IMR-90 (cell line): ENCODE measurements around the gene TNN. TPM values are rescaled to one million over a fixed set of nuclear protein-coding genes. Genes with fewer than 3 reads are reported as not detected.

ENCODE experiments used
- ATAC-seq: fragments of 200-7000 bp; cut with Tn5 transposase; 2 replicates; pipeline ENCODE4 v1.9.1; 2020; ENCODE audit warnings: low read depth, mild to moderate bottlenecking, moderate library complexity
- BruUV-seq: library from RNA; stranded (reverse); fragments of 400-500 nt; replicated peaks from 2 replicates; lab custom pipeline; 2021; lab: Mats Ljungman, UMichigan
- CTCF ChIA-PET: fragments of 300-600 bp; formaldehyde crosslinking; extraction: SDS; loops from one replicate; lab custom pipeline; 2021; ENCODE audit warnings: antibody characterized with exemption; lab: Yijun Ruan, JAX
- POLR2A ChIA-PET: fragments of 300-600 bp; sonication (Branson Sonifier 250); formaldehyde crosslinking; loops from one replicate; lab custom pipeline; 2022; ENCODE audit warnings: antibody characterized with exemption; ENCODE audit not compliant: unreplicated experiment; lab: Charles Lee
- DNase-seq: peaks from one replicate; pipeline ENCODE4 v3.0.0; 2013
- H2AFZ ChIP-seq: replicated peaks from 2 replicates; pipeline ENCODE3; 2013; ENCODE audit warnings: low read length, mild to moderate bottlenecking; ENCODE audit not compliant: poor library complexity
- H2AK5ac ChIP-seq: 2 replicates; pipeline ENCODE4 v1.6.1; 2013; ENCODE audit warnings: low read depth, low read length, inconsistent platforms
- H2AK9ac ChIP-seq: replicated peaks from 2 replicates; pipeline ENCODE3; 2013; ENCODE audit warnings: mild to moderate bottlenecking, low read depth, low read length, moderate library complexity; ENCODE audit not compliant: poor library complexity
- H2BK120ac ChIP-seq: 2 replicates; pipeline ENCODE4 v1.6.1; 2013; ENCODE audit warnings: low read depth, low read length, inconsistent platforms
- H2BK15ac ChIP-seq: 3 replicates; pipeline ENCODE4 v1.6.1; 2013; ENCODE audit warnings: low read depth, low read length, inconsistent platforms
- H2BK20ac ChIP-seq: 2 replicates; pipeline ENCODE4 v1.6.1; 2013; ENCODE audit warnings: low read depth, mild to moderate bottlenecking, inconsistent platforms, low read length, moderate library complexity
- H2BK5ac ChIP-seq: 2 replicates; pipeline ENCODE4 v1.6.1; 2013; ENCODE audit warnings: mild to moderate bottlenecking, low read depth, low read length, inconsistent platforms; ENCODE audit not compliant: poor library complexity, severe bottlenecking
- H3K14ac ChIP-seq: replicated peaks from 2 replicates; pipeline ENCODE4 v1.6.1; 2013; ENCODE audit warnings: low read depth, low read length, inconsistent platforms
- H3K18ac ChIP-seq: 2 replicates; pipeline ENCODE4 v1.6.1; 2013; ENCODE audit warnings: low read depth, low read length, control low read depth
- H3K23ac ChIP-seq: 2 replicates; pipeline ENCODE4 v1.6.1; 2013; ENCODE audit warnings: low read depth, low read length, inconsistent platforms
- H3K27ac ChIP-seq: 2 replicates; pipeline ENCODE4 v1.5.1; 2013; ENCODE audit warnings: mild to moderate bottlenecking, control low read depth, low read length; ENCODE audit not compliant: insufficient read depth
- H3K27me3 ChIP-seq: 2 replicates; pipeline ENCODE4 v1.6.1; 2013; ENCODE audit warnings: low read length; ENCODE audit not compliant: control insufficient read depth, insufficient read depth
- H3K36me3 ChIP-seq: 2 replicates; pipeline ENCODE4 v1.6.1; 2013; ENCODE audit warnings: low read length, mixed read lengths; ENCODE audit not compliant: control insufficient read depth, insufficient read depth
- H3K4ac ChIP-seq: 2 replicates; pipeline ENCODE4 v1.6.1; 2013; ENCODE audit warnings: low read depth, low read length, inconsistent platforms
- H3K4me1 ChIP-seq: 2 replicates; pipeline ENCODE4 v1.6.1; 2013; ENCODE audit warnings: low read length, mixed read lengths; ENCODE audit not compliant: control insufficient read depth, insufficient read depth
- H3K4me2 ChIP-seq: 2 replicates; pipeline ENCODE4 v1.6.1; 2013; ENCODE audit warnings: low read depth, mild to moderate bottlenecking, control low read depth, low read length, moderate library complexity
- H3K4me3 ChIP-seq: 2 replicates; pipeline ENCODE4 v1.5.1; 2013; ENCODE audit warnings: low read depth, mild to moderate bottlenecking, control low read depth, low read length, moderate library complexity; ENCODE audit not compliant: insufficient read depth
- H3K56ac ChIP-seq: 2 replicates; pipeline ENCODE4 v1.6.1; 2013; ENCODE audit warnings: low read length, inconsistent platforms; ENCODE audit not compliant: insufficient read depth; ENCODE audit errors: extremely low read depth
- H3K79me1 ChIP-seq, 2 experiments: 2 replicates each; pipeline ENCODE4 v1.6.1; 2013; ENCODE audit warnings: low read length in 2 of 2, inconsistent platforms in 1 of 2, low read depth in 1 of 2
- H3K9ac ChIP-seq: 2 replicates; pipeline ENCODE4 v1.6.1; 2013; ENCODE audit warnings: low read depth, low read length, control low read depth
- H3K9me1 ChIP-seq: 2 replicates; pipeline ENCODE4 v1.6.1; 2013; ENCODE audit warnings: low read length, inconsistent platforms; ENCODE audit not compliant: insufficient read depth
- H3K9me3 ChIP-seq: 2 replicates; pipeline ENCODE4 v1.6.1; 2013; ENCODE audit warnings: low read length; ENCODE audit not compliant: control insufficient read depth, insufficient read depth
- H4K20me1 ChIP-seq: 2 replicates; pipeline ENCODE4 v1.6.1; 2013; ENCODE audit warnings: low read length, inconsistent platforms; ENCODE audit not compliant: insufficient read depth
- H4K5ac ChIP-seq: 2 replicates; pipeline ENCODE4 v1.6.1; 2013; ENCODE audit warnings: mild to moderate bottlenecking, low read depth, low read length, control low read depth
- H4K8ac ChIP-seq, 2 experiments: 2 replicates each; pipeline ENCODE4 v1.6.1; 2013; ENCODE audit warnings: low read depth in 2 of 2, low read length in 2 of 2, control low read depth in 1 of 2, inconsistent platforms in 1 of 2
- H4K91ac ChIP-seq: 2 replicates; pipeline ENCODE4 v1.6.1; 2013; ENCODE audit warnings: low read depth, low read length, inconsistent platforms; ENCODE audit not compliant: insufficient read depth
- MAZ ChIP-seq: IDR thresholded peaks from 2 replicates; pipeline ENCODE4 v1.6.1; 2012; ENCODE audit warnings: low read depth, mild to moderate bottlenecking, low read length, improper control_type of control experiment, moderate library complexity, borderline replicate concordance
- NFE2L2 ChIP-seq: fragments of 150-350 bp; IDR thresholded peaks from 2 replicates; pipeline ENCODE4 v1.6.1; 2016; ENCODE audit warnings: low read depth, mild to moderate bottlenecking, low read length
- RAD21 ChIP-seq: IDR thresholded peaks from 2 replicates; pipeline ENCODE4 v1.6.1; 2012; ENCODE audit warnings: low read length, improper control_type of control experiment
- WGBS, 2 experiments: methylation state at CpG; one replicate each; pipeline versions ENCODE4 v1.1.5 to v1.1.7; 2013; ENCODE audit warnings: missing lambda C conversion rate in 2 of 2; ENCODE audit not compliant: insufficient read length in 1 of 2; ENCODE audit errors: extremely low coverage in 2 of 2; 5-methylcytosine and 5-hydroxymethylcytosine counted together
- dilution Hi-C: fragments of 300-500 bp; cut with HindIII; formaldehyde crosslinking; loops from one replicate; pipeline ENCODE4 v1.14.3; 2018; ENCODE audit warnings: low sequenced_read_pairs; ENCODE audit not compliant: unreplicated experiment
- in situ Hi-C: fragments of 300-500 bp; cut with MboI; formaldehyde crosslinking; loops from 3 replicates; pipeline ENCODE4 v1.14.3; 2019; ENCODE audit warnings: low sequenced_read_pairs, inconsistent platforms, mixed read lengths
- intact Hi-C: fragments of 100-400 bp; cut with micrococcal nuclease; formaldehyde crosslinking; loops from 2 replicates; pipeline ENCODE4 v1.10.0; 2022
- polyA plus RNA-seq, 3 experiments: library from polyadenylated mRNA; depleted of rRNA; stranded (reverse); fragments of >200 nt; gene quantifications; 2 replicates each; pipeline ENCODE4 v1.2.3, GENCODE V29; 2012; ENCODE audit warnings: low replicate concordance in 1 of 3
- total RNA-seq: library from RNA; depleted of rRNA; stranded (reverse); fragments of >200 nt; gene quantifications from 2 replicates; pipeline ENCODE4 v1.2.3, GENCODE V29; 2012

TNN gene
- total and polyA plus RNA-seq, 2 of the 4 experiments (the other 2 are of a cell fraction), result not detected

DNA sequence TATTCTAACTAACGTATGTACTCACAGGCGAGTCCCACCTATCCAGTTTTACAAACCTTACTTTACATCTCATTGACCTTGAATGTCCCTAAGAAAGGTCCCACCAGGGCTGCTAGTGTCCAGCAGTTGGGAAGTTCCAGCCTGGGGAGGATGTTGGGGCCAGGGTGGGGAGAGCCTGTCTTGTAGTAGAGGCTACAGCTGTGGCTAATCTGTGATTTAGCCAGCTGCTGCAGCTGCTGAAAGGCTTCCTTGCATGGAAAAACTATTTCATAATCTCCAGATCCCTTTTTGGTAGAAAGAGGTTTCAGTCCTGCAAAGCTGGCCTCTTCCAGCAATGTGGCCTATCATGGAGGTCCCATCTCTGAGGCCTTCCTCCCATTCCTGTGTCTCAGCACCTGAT, 23.1 kb downstream of the TNN start:
- DNase-seq (no peak), ATAC-seq (no peak)
- Histone ChIP-seq H4K8ac (no peak overlapping the region), H2BK15ac (no peak overlapping the region), H2AK5ac (no peak overlapping the region), H4K20me1 (no peaks in the 10 kb centered on the region), H2BK20ac (no peak overlapping the region), H3K27ac (no peak overlapping the region), H3K27me3 (no peaks in the 10 kb centered on the region), H4K91ac (no peak overlapping the region), H2AK9ac (no peak overlapping the region), H3K9me1 (no peaks in the 10 kb centered on the region), H3K4me2 (no peak overlapping the region), H3K4me1 (no peaks in the 10 kb centered on the region), H2BK120ac (no peak overlapping the region), H3K9me3 (no peaks in the 10 kb centered on the region), H3K4me3 (no peak overlapping the region), H3K18ac (no peak overlapping the region), H3K4ac (no peak overlapping the region), H2BK5ac (no peak overlapping the region), H2AFZ (no peak overlapping the region), H3K36me3 (no peaks in the 10 kb centered on the region), H3K23ac (no peak overlapping the region), H3K14ac (no peak overlapping the region), H3K9ac (no peak overlapping the region), H4K5ac (no peak overlapping the region), H3K79me1 (no peaks in the 10 kb centered on the region), H3K56ac (no peak overlapping the region)
- intact Hi-C loops, result no loop called here
- no peak for TF ChIP-seq MAZ
- TF ChIP-seq RAD21, result no peak
- TF ChIP-seq NFE2L2, result no peak
- no TSS peak for BruUV-seq
- no CpG with 5 or more reads among the region's 2 CpGs for WGBS, 2 experiments
- POLR2A ChIA-PET, result no interaction called here
- dilution Hi-C loops, result no loop called here
- in situ Hi-C loops, result no loop called here
- CTCF ChIA-PET, result no interaction called here
